Karpas-422 (cell line): ENCODE results near the gene LRRC23. TPM values are rescaled to one million over a fixed set of nuclear protein-coding genes. Genes with fewer than 3 reads are reported as not detected.
A peak's percentile ranks its signal among the peaks of the same experiment; 100 is the strongest.
"Not testable (repeated sequence)": the region's sequence is repeated elsewhere in the genome, so short reads cannot be mapped to it uniquely, and the experiment has no call there.

Source experiments
- DNase-seq: peaks from one replicate; pipeline ENCODE4 v3.0.0-alpha.2; 2015
- H2AFZ ChIP-seq: fragments of 200-600 bp; sonication (generic); 2 replicates; pipeline ENCODE4 v1.6.1; 2014; ENCODE audit warnings: antibody characterized with exemption, low read length, mixed read lengths
- H3K27ac ChIP-seq: fragments of 200-600 bp; sonication (generic); 2 replicates; pipeline ENCODE4 v1.5.1; 2014; ENCODE audit warnings: mild to moderate bottlenecking, low read length, moderate library complexity
- H3K27me3 ChIP-seq: fragments of 200-600 bp; sonication (generic); 2 replicates; pipeline ENCODE4 v1.6.1; 2014; ENCODE audit warnings: low read length, mixed read lengths
- H3K36me3 ChIP-seq: fragments of 200-600 bp; sonication (generic); 2 replicates; pipeline ENCODE4 v1.6.1; 2014; ENCODE audit warnings: low read length, mixed read lengths; ENCODE audit not compliant: insufficient read depth
- H3K4me1 ChIP-seq: fragments of 200-600 bp; sonication (generic); 2 replicates; pipeline ENCODE4 v1.6.1; 2014; ENCODE audit warnings: mild to moderate bottlenecking, low read length, mixed read lengths
- H3K4me2 ChIP-seq: fragments of 200-600 bp; sonication (generic); 2 replicates; pipeline ENCODE4 v1.6.1; 2014; ENCODE audit warnings: low read length, low read depth, mild to moderate bottlenecking; ENCODE audit not compliant: poor library complexity, severe bottlenecking
- H3K4me3 ChIP-seq: fragments of 200-600 bp; sonication (generic); 2 replicates; pipeline ENCODE4 v1.5.1; 2014; ENCODE audit warnings: mild to moderate bottlenecking, antibody characterized with exemption, low read length, mixed read lengths
- H3K79me2 ChIP-seq: fragments of 200-600 bp; sonication (generic); 2 replicates; pipeline ENCODE4 v1.6.1; 2014; ENCODE audit warnings: mild to moderate bottlenecking, low read length, mixed read lengths
- H3K9ac ChIP-seq: fragments of 200-600 bp; sonication (generic); 2 replicates; pipeline ENCODE4 v1.6.0; 2014; ENCODE audit warnings: low read length
- H3K9me2 ChIP-seq: fragments of 200-600 bp; sonication (generic), shearing (Covaris generic); replicated peaks from 2 replicates; pipeline ENCODE4 v1.6.0; 2014; ENCODE audit warnings: mild to moderate bottlenecking, low read length, moderate library complexity; ENCODE audit not compliant: insufficient read depth
- H3K9me3 ChIP-seq: fragments of 300-700, 200-600 bp; sonication (generic); 2 replicates; pipeline ENCODE4 v1.6.1; 2014; ENCODE audit warnings: low read length, mixed read lengths
- H4K20me1 ChIP-seq: fragments of 200-600 bp; sonication (generic); 2 replicates; pipeline ENCODE4 v1.6.1; 2014; ENCODE audit warnings: mild to moderate bottlenecking, antibody characterized with exemption, low read length, low read depth; ENCODE audit not compliant: insufficient read depth
- total RNA-seq: library from RNA; depleted of rRNA; stranded (reverse); fragments of >200 nt; shearing (Covaris generic); gene quantifications from 2 replicates; pipeline ENCODE4 v1.2.3, GENCODE V29; 2014; ENCODE audit warnings: low replicate concordance

Gene LRRC23
- total RNA-seq, 1 experiment from 2014 or later: 9.7 TPM

GRCh38 chr12:6905414-6906040, 905 bp downstream of the LRRC23 start:
- no peaks in the 10 kb centered on the region for H3K9me2 ChIP-seq
- no peaks in the 10 kb centered on the region for H3K36me3 ChIP-seq
- H3K4me2 ChIP-seq: peak overlapping the region; percentile 84
- H3K79me2 ChIP-seq: no peaks in the 10 kb centered on the region
- no peak for DNase-seq
- H3K4me3 ChIP-seq: peak overlapping the region; percentile 71
- no peaks in the 10 kb centered on the region for H4K20me1 ChIP-seq
- H3K27me3 ChIP-seq: no peaks in the 10 kb centered on the region
- H3K4me1 ChIP-seq: peaks cover 23% of the 10 kb centered on the region
- H3K9me3 ChIP-seq: no peaks in the 10 kb centered on the region
- no peak overlapping the region for H3K27ac ChIP-seq
- H3K9ac ChIP-seq: peak overlapping the region; percentile 79
- no peak overlapping the region for H2AFZ ChIP-seq

GRCh38 chr12:6908141-6908540, 3.5 kb downstream of the LRRC23 start:
- not testable (repeated sequence) for H4K20me1 ChIP-seq, H3K4me2 ChIP-seq, H3K9ac ChIP-seq, DNase-seq, H3K36me3 ChIP-seq, H3K9me2 ChIP-seq, H2AFZ ChIP-seq, H3K79me2 ChIP-seq, H3K27me3 ChIP-seq, H3K9me3 ChIP-seq, H3K4me3 ChIP-seq, H3K27ac ChIP-seq
- H3K4me1 ChIP-seq: peaks cover 20% of the 10 kb centered on the region

- no peak overlapping the region for H2AFZ ChIP-seq
- H3K9ac ChIP-seq: peak overlapping the region; percentile 26; the same call in 1 of the 2 replicates
- H3K4me2 ChIP-seq: no peak overlapping the region
- no peaks in the 10 kb centered on the region for H4K20me1 ChIP-seq
- H3K36me3 ChIP-seq: no peaks in the 10 kb centered on the region
- H3K4me1 ChIP-seq: peaks cover 15% of the 10 kb centered on the region
- H3K27me3 ChIP-seq: no peaks in the 10 kb centered on the region
- H3K4me3 ChIP-seq: no peak overlapping the region
- H3K9me3 ChIP-seq: no peaks in the 10 kb centered on the region
- H3K9me2 ChIP-seq: no peaks in the 10 kb centered on the region
- no peaks in the 10 kb centered on the region for H3K79me2 ChIP-seq
- DNase-seq: no peak
- H3K27ac ChIP-seq: no peak overlapping the region
These were observed 5.0 kb downstream of the LRRC23 start for GRCh38 chr12:6909421-6910145.

- Histone ChIP-seq H2AFZ (no peak overlapping the region), H3K79me2 (0 out of 2 replicates have a peak, but pooled peaks cover 5% of the 10 kb centered on the region), H3K4me1 (peaks cover 23% of the 10 kb centered on the region), H3K27ac (no peak overlapping the region), H3K4me3 (no peak overlapping the region), H3K36me3 (no peaks in the 10 kb centered on the region; the same call in 1 of the 2 replicates), H3K9ac (no peak overlapping the region), H3K9me2 (no peaks in the 10 kb centered on the region), H4K20me1 (no peaks in the 10 kb centered on the region), H3K27me3 (no peaks in the 10 kb centered on the region), H3K4me2 (no peak overlapping the region), H3K9me3 (no peaks in the 10 kb centered on the region)
- DNase-seq: no peak
These were observed 7.7 kb downstream of the LRRC23 start for GRCh38 chr12:6912164-6912935.

- no peaks in the 10 kb centered on the region for H3K9me3 ChIP-seq
- peak within 1 kb of the TSS; percentile 75 for H3K9ac ChIP-seq
- peak within 1 kb of the TSS; percentile 79 for H3K4me2 ChIP-seq
- H3K4me3 ChIP-seq: peak within 1 kb of the TSS; percentile 74
- peak within 1 kb of the TSS; percentile 70; the same call in 1 of the 2 replicates for H2AFZ ChIP-seq
- no peaks in the 10 kb centered on the region for H3K27me3 ChIP-seq
- no peaks in the 10 kb centered on the region for H4K20me1 ChIP-seq
- 0 out of 2 replicates have a peak within 1 kb of the TSS, but pooled peaks have one; percentile 10 for H3K27ac ChIP-seq
- H3K36me3 ChIP-seq: no peaks in the 10 kb centered on the region; the same call in 1 of the 2 replicates
- peak; percentile 82 for DNase-seq
- peaks cover 23% of the 10 kb centered on the region for H3K4me1 ChIP-seq
- no peaks in the 10 kb centered on the region for H3K9me2 ChIP-seq
- H3K79me2 ChIP-seq: 0 out of 2 replicates have a peak, but pooled peaks cover 5% of the 10 kb centered on the region
These were observed 9.8 kb downstream of the LRRC23 start, which contains the start of gene ENO2 for GRCh38 chr12:6914246-6914946. Gene ENO2 (plus strand): TSS chr12:6914580. CDS start chr12:6915833, 1,253 bp downstream.

- Histone ChIP-seq H3K4me2 (peak overlapping the region; percentile 79), H3K9me3 (no peaks in the 10 kb centered on the region), H3K27me3 (no peaks in the 10 kb centered on the region), H3K9me2 (no peaks in the 10 kb centered on the region), H3K79me2 (0 out of 2 replicates have a peak, but pooled peaks cover 5% of the 10 kb centered on the region), H2AFZ (peak overlapping the region; percentile 70; the same call in 1 of the 2 replicates), H3K36me3 (no peaks in the 10 kb centered on the region; the same call in 1 of the 2 replicates), H4K20me1 (no peaks in the 10 kb centered on the region), H3K4me3 (peak overlapping the region; percentile 74), H3K9ac (peak overlapping the region; percentile 75), H3K4me1 (peaks cover 28% of the 10 kb centered on the region), H3K27ac (0 out of 2 replicates have a peak overlapping the region, but pooled peaks have one; percentile 10)
- peak; percentile 50 for DNase-seq
These were observed 10.5 kb downstream of the LRRC23 start for GRCh38 chr12:6914947-6915788.

- H3K36me3 ChIP-seq: no peaks in the 10 kb centered on the region; the same call in 1 of the 2 replicates
- no peak overlapping the region for H3K27ac ChIP-seq
- H3K9me2 ChIP-seq: no peaks in the 10 kb centered on the region
- no peaks in the 10 kb centered on the region for H3K27me3 ChIP-seq
- H3K9ac ChIP-seq: peak overlapping the region; percentile 75; the same call in 1 of the 2 replicates
- H3K4me1 ChIP-seq: peaks cover 28% of the 10 kb centered on the region
- no peaks in the 10 kb centered on the region for H4K20me1 ChIP-seq
- no peaks in the 10 kb centered on the region for H3K9me3 ChIP-seq
- peak; percentile 34 for DNase-seq
- H3K4me2 ChIP-seq: peak overlapping the region; percentile 79
- 0 out of 2 replicates have a peak, but pooled peaks cover 5% of the 10 kb centered on the region for H3K79me2 ChIP-seq
- peak overlapping the region; percentile 74; the same call in 1 of the 2 replicates for H3K4me3 ChIP-seq
- H2AFZ ChIP-seq: no peak overlapping the region
These were observed 11.2 kb downstream of the LRRC23 start for GRCh38 chr12:6915789-6916285.
